BE2C (cell line): Measurements from ENCODE around the gene GPRC5C.

Experiments
- DNase-seq: peaks from one replicate; pipeline ENCODE4 v3.0.0-alpha.2; 2020
- H3K27me3 ChIP-seq: fragments of 250-450 bp; sonication (Bioruptor Pico); 2 replicates; pipeline ENCODE4 v1.5.1; 2020; ENCODE audit warnings: mild to moderate bottlenecking
- H3K36me3 ChIP-seq: fragments of 250-450 bp; sonication (Bioruptor Pico); 2 replicates; pipeline ENCODE4 v1.5.1; 2020; ENCODE audit warnings: mild to moderate bottlenecking
- H3K4me1 ChIP-seq: fragments of 250-450 bp; sonication (Bioruptor Pico); 2 replicates; pipeline ENCODE4 v1.5.1; 2020
- H3K4me3 ChIP-seq: 2 replicates; pipeline ENCODE4 v1.5.1; 2011; ENCODE audit warnings: low read depth, low read length
- H3K9me3 ChIP-seq: fragments of 250-450 bp; sonication (Bioruptor Pico); 2 replicates; pipeline ENCODE4 v1.5.1; 2020
- TF ChIP-seq, protein P1 (sequence below): IDR thresholded peaks from 2 replicates; pipeline ENCODE4 v1.5.1; 2012; ENCODE audit warnings: mild to moderate bottlenecking, low read depth, low read length

Gene GPRC5C

DNA sequence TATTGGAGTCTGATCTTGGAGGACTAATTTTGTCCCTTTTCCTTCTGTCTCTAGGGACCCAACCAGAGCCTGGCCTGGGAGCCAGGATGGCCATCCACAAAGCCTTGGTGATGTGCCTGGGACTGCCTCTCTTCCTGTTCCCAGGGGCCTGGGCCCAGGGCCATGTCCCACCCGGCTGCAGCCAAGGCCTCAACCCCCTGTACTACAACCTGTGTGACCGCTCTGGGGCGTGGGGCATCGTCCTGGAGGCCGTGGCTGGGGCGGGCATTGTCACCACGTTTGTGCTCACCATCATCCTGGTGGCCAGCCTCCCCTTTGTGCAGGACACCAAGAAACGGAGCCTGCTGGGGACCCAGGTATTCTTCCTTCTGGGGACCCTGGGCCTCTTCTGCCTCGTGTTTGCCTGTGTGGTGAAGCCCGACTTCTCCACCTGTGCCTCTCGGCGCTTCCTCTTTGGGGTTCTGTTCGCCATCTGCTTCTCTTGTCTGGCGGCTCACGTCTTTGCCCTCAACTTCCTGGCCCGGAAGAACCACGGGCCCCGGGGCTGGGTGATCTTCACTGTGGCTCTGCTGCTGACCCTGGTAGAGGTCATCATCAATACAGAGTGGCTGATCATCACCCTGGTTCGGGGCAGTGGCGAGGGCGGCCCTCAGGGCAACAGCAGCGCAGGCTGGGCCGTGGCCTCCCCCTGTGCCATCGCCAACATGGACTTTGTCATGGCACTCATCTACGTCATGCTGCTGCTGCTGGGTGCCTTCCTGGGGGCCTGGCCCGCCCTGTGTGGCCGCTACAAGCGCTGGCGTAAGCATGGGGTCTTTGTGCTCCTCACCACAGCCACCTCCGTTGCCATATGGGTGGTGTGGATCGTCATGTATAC, 8.0 kb downstream of the GPRC5C start:
- H3K27me3 ChIP-seq: no peaks in the 10 kb centered on the region; the same call in none of the 2 replicates
- H3K9me3 ChIP-seq: no peaks in the 10 kb centered on the region
- TF ChIP-seq, protein P1, sequence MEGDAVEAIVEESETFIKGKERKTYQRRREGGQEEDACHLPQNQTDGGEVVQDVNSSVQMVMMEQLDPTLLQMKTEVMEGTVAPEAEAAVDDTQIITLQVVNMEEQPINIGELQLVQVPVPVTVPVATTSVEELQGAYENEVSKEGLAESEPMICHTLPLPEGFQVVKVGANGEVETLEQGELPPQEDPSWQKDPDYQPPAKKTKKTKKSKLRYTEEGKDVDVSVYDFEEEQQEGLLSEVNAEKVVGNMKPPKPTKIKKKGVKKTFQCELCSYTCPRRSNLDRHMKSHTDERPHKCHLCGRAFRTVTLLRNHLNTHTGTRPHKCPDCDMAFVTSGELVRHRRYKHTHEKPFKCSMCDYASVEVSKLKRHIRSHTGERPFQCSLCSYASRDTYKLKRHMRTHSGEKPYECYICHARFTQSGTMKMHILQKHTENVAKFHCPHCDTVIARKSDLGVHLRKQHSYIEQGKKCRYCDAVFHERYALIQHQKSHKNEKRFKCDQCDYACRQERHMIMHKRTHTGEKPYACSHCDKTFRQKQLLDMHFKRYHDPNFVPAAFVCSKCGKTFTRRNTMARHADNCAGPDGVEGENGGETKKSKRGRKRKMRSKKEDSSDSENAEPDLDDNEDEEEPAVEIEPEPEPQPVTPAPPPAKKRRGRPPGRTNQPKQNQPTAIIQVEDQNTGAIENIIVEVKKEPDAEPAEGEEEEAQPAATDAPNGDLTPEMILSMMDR: no peak
- no peak for DNase-seq
- no peak overlapping the region for H3K4me3 ChIP-seq
- H3K36me3 ChIP-seq: no peaks in the 10 kb centered on the region
- peaks cover 10% of the 10 kb centered on the region for H3K4me1 ChIP-seq

DNA sequence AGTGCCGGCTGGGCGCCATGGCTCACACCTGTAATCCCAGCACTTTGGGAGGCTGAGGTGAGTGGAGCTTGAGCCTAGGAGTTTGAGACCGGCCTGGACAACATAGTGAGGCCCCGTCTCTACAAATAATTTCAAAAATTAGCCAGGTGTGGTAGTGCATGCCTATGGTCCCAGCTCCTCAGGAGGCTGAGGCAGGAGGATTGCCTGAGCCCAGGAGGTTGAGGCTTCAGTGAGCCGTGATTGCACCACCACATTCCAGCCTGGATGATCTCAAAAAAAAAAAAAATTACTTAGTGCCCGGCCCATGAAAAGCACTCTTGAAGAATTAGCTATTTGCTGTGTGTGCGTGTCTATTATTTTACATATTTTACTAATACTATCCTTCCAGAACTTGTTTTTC, 9.6 kb downstream of the GPRC5C start:
- no peaks in the 10 kb centered on the region for H3K9me3 ChIP-seq
- H3K4me1 ChIP-seq: peaks cover 10% of the 10 kb centered on the region
- H3K27me3 ChIP-seq: no peaks in the 10 kb centered on the region
- no peaks in the 10 kb centered on the region for H3K36me3 ChIP-seq
- TF ChIP-seq, protein P1: no peak
- DNase-seq: no peak
- no peak overlapping the region for H3K4me3 ChIP-seq

DNA sequence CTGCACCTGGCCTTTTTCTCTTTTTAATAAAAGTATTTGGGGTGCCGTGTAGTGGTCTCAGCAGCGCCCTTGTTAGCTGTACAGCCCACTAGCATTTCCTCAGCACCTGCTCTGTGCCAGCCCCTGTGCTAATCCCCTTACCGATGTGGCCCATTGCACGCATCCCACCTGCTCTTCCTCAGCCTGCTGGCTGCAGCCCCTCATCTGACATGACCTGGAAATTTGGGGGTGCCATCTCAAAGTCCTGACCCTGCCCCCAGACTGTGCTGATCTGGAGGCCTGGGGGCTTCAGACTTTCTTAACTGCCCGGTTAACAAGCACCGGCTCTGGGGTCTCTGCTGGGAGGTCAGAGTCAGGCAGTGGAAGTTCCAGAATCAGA, 10.4 kb downstream of the GPRC5C start:
- no peaks in the 10 kb centered on the region for H3K9me3 ChIP-seq
- DNase-seq: no peak
- H3K27me3 ChIP-seq: no peaks in the 10 kb centered on the region
- TF ChIP-seq, protein P1: no peak
- H3K4me3 ChIP-seq: peak overlapping the region; percentile 40
- H3K4me1 ChIP-seq: peaks cover 13% of the 10 kb centered on the region
- no peaks in the 10 kb centered on the region for H3K36me3 ChIP-seq

DNA sequence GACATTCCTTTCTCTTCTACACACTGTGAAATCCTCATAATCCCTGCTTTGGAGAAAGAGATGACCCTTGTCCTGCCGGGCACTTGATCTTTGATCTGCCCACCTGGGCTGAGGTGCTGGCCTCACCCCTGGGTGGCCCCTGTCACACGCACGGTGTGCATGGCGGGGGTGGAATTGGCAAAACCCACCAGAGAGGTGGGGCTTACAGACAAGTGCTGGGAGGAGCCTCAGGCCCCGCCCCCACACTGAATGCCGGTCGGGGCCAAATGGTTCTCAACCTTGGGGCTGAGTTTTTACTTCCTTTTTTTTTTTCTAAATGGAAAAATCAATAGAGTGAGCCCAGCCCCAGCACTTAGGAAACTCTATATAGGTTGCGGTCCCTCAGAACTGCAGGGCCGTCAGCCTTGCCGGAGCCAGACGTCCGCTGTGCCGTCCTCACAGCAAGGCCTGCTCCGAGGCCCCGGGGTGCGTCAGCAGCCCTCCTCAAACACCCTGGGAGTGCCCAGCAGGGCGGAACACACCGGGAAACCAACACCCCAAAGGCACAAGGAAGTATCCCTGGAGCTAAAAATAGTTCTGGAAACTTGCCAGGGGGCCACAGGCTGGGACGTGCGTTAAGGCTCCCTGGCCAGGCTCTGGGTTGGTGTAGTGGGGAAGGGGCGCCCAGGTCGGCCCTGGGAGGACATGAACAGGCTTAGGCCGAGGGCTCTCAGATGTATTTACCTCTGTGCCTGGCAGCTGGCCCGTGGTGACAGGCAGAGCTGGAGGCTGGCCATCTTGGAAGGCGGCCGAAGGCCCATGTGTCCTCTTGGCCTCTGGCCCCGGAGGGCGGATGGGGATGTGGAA, 11.0 kb downstream of the GPRC5C start:
- peak; percentile 63 for DNase-seq
- H3K4me3 ChIP-seq: peak overlapping the region; percentile 40
- TF ChIP-seq, protein P1: no peak
- no peaks in the 10 kb centered on the region for H3K9me3 ChIP-seq
- no peaks in the 10 kb centered on the region for H3K27me3 ChIP-seq
- H3K36me3 ChIP-seq: no peaks in the 10 kb centered on the region
- peaks cover 13% of the 10 kb centered on the region for H3K4me1 ChIP-seq

DNA sequence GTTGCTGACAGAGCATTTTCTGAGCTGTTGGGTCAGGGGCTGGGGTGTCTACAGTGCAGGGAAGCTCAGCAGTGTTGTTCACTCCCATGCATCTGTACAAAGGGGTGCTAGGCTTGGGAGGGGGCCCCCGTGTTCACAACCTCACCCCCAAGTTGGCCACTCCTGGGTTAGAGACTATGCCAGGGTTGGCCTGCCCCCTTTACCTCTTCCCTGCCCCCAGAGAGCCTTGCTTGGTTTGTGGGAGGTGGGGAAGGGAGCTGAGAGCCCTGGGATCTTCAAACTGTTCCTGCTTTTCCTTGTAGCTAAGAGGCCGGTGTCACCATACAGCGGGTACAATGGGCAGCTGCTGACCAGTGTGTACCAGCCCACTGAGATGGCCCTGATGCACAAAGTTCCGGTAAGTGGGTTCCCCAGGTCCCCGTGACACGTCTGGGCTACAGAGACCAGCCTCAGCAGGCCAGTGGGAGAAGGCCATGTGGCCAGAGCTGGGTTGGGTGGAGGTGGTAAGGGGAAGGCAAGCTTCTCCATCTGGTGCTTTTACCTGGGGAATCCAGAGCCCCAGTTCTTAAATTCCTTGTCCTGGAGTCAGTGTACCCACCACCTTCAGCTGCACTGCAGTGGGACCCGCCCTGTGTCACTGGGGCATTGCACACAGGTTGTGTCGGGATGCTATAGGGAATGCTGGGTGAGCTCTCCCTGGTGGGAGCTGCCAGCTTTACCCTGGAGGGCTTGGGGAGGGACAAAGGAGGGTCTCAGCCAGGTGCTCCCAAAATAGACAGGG, 11.8 kb downstream of the GPRC5C start:
- DNase-seq: no peak
- no peaks in the 10 kb centered on the region for H3K36me3 ChIP-seq
- H3K4me1 ChIP-seq: peaks cover 13% of the 10 kb centered on the region
- H3K4me3 ChIP-seq: no peak overlapping the region
- no peaks in the 10 kb centered on the region for H3K9me3 ChIP-seq
- H3K27me3 ChIP-seq: no peaks in the 10 kb centered on the region
- TF ChIP-seq, protein P1: no peak
